Astrocyte (in vitro differentiated cells and primary cell): ENCODE measurements around the gene PCAT6. TPM values are rescaled to one million over a fixed set of nuclear protein-coding genes. Genes with fewer than 3 reads are reported as not detected.

Experiments used
- DNase-seq: peaks from one replicate; pipeline ENCODE4 v3.0.0-alpha.2; 2010; ENCODE audit warnings: low read depth
- FAIRE-seq: peaks from 2 replicates; lab custom pipeline; 2011; peaks lifted over from hg19 to GRCh38; lab: Jason Lieb, UNC
- H2AFZ ChIP-seq: 2 replicates; pipeline ENCODE4 v1.6.0; 2012; ENCODE audit warnings: low read depth, low read length, inconsistent platforms
- H3K27ac ChIP-seq: 2 replicates; pipeline ENCODE4 v1.5.1; 2011; ENCODE audit warnings: low read depth, low read length, inconsistent platforms
- H3K27me3 ChIP-seq: 2 replicates; pipeline ENCODE4 v1.6.0; 2011; ENCODE audit warnings: low read length, inconsistent platforms; ENCODE audit not compliant: insufficient read depth
- H3K36me3 ChIP-seq: 2 replicates; pipeline ENCODE4 v1.5.1; 2011; ENCODE audit warnings: low read length, inconsistent platforms; ENCODE audit not compliant: insufficient read depth
- H3K4me1 ChIP-seq: 2 replicates; pipeline ENCODE4 v1.5.1; 2011; ENCODE audit warnings: low read length, inconsistent platforms; ENCODE audit not compliant: insufficient read depth
- H3K4me2 ChIP-seq: 2 replicates; pipeline ENCODE4 v1.6.0; 2012; ENCODE audit warnings: low read length, inconsistent platforms
- H3K4me3 ChIP-seq: 2 replicates; pipeline ENCODE4 v1.5.1; 2011; ENCODE audit warnings: low read depth, mild to moderate bottlenecking, low read length, inconsistent platforms; ENCODE audit not compliant: insufficient read depth
- H3K79me2 ChIP-seq: 2 replicates; pipeline ENCODE4 v1.6.0; 2012; ENCODE audit warnings: mild to moderate bottlenecking, low read length, inconsistent platforms; ENCODE audit not compliant: insufficient read depth
- H3K9ac ChIP-seq: 2 replicates; pipeline ENCODE4 v1.6.0; 2012; ENCODE audit warnings: mild to moderate bottlenecking, low read length, inconsistent platforms
- H3K9me3 ChIP-seq: 2 replicates; pipeline ENCODE4 v1.5.1; 2012; ENCODE audit warnings: low read depth, mild to moderate bottlenecking, low read length, inconsistent platforms; ENCODE audit not compliant: insufficient read depth
- H4K20me1 ChIP-seq: 2 replicates; pipeline ENCODE4 v1.6.0; 2012; ENCODE audit warnings: low read length, inconsistent platforms; ENCODE audit not compliant: insufficient read depth
- H3K27ac Mint-ChIP-seq: one replicate; pipeline ENCODE4 v1.8.0; 2021; ENCODE audit warnings: mild to moderate bottlenecking, mixed read lengths; ENCODE audit not compliant: unreplicated experiment
- H3K27me3 Mint-ChIP-seq: one replicate; pipeline ENCODE4 v1.8.0; 2021; ENCODE audit warnings: low read depth, mixed read lengths; ENCODE audit not compliant: unreplicated experiment
- H3K36me3 Mint-ChIP-seq: one replicate; pipeline ENCODE4 v1.8.0; 2021; ENCODE audit warnings: low read depth, mixed read lengths; ENCODE audit not compliant: unreplicated experiment
- H3K4me1 Mint-ChIP-seq: one replicate; pipeline ENCODE4 v1.8.0; 2021; ENCODE audit warnings: low read depth, mixed read lengths; ENCODE audit not compliant: unreplicated experiment
- H3K4me3 Mint-ChIP-seq: one replicate; pipeline ENCODE4 v1.8.0; 2021; ENCODE audit warnings: mild to moderate bottlenecking, moderate library complexity, mixed read lengths; ENCODE audit not compliant: unreplicated experiment
- H3K9me3 Mint-ChIP-seq: one replicate; pipeline ENCODE4 v1.8.0; 2021; ENCODE audit warnings: mild to moderate bottlenecking, mixed read lengths; ENCODE audit not compliant: unreplicated experiment
- EZH2 ChIP-seq: IDR thresholded peaks from 2 replicates; pipeline ENCODE4 v1.6.1; 2012; ENCODE audit warnings: mild to moderate bottlenecking, low read length, inconsistent platforms; ENCODE audit not compliant: insufficient read depth
- total RNA-seq: library from RNA; stranded (reverse); gene quantifications from 2 replicates; pipeline ENCODE4 v1.2.1, GENCODE V29; 2021
- TF ChIP-seq, protein P1 (sequence below): IDR thresholded peaks from 2 replicates; pipeline ENCODE4 v1.5.1; 2011; ENCODE audit warnings: low read depth, mild to moderate bottlenecking, inconsistent platforms, low read length, moderate library complexity; ENCODE audit not compliant: insufficient read depth

Gene PCAT6
- total RNA-seq, 1 donor from 2014 or later: 5.7 TPM

DNA sequence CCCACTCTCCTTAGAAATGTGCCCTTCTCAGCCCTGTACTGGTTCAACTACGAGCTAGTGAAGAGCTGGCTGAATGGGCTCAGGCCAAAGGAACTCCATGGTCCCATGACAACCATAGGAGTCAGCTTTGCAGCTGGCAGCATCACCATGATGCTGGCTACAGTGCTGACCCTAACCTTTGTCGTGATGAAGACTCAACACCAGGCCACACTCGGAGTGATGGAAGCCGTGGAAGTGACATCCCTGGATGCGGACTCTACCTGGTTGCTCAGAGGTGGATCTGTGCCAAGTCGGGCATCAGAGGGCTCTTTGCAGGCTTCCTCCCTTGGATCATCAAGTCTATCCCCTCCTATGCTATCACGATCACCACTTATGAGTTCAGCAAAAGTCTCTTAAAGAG is 14.1 kb upstream of the PCAT6 start:
- no peak for FAIRE-seq
- H3K4me1 ChIP-seq: no peaks in the 10 kb centered on the region

DNA sequence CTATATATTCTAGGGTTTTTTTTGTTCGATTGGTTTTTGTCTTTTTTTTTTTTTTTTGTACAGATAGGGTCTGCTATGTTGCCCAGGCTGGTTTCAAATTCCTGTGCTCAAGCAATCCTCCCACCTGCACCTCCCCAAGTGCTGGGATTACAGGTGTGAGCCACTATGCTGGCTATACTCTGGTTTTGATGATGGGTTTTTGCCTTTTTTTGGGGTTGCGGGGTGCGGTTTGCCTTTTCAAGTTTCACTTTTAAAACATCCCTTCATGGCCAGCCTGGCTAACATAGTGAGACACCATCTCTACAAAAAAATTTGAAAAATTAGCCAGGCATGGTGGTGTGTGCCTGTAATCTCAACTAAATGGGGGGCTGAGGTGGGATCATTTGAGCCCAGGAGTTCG is 12.5 kb upstream of the PCAT6 start:
- Histone ChIP-seq H2AFZ (no peak overlapping the region), H3K27ac (no peak overlapping the region), H3K4me3 (no peak overlapping the region), H3K4me2 (no peak overlapping the region), H3K36me3 (no peaks in the 10 kb centered on the region), H3K9me3 (no peaks in the 10 kb centered on the region), H3K79me2 (peaks cover 100% of the 10 kb centered on the region), H3K27me3 (no peaks in the 10 kb centered on the region), H4K20me1 (peaks cover 99% of the 10 kb centered on the region), H3K9ac (no peak overlapping the region), H3K4me1 (peaks cover 4% of the 10 kb centered on the region)
- peaks cover 18% of the 10 kb centered on the region for H3K4me1 Mint-ChIP-seq
- H3K27ac Mint-ChIP-seq: no peak overlapping the region
- H3K27me3 Mint-ChIP-seq: no peaks in the 10 kb centered on the region
- FAIRE-seq (no peak), DNase-seq (no peak)
- H3K4me3 Mint-ChIP-seq: no peak overlapping the region
- no peaks in the 10 kb centered on the region for H3K9me3 Mint-ChIP-seq
- peaks cover 6% of the 10 kb centered on the region for H3K36me3 Mint-ChIP-seq
- TF ChIP-seq, protein P1, sequence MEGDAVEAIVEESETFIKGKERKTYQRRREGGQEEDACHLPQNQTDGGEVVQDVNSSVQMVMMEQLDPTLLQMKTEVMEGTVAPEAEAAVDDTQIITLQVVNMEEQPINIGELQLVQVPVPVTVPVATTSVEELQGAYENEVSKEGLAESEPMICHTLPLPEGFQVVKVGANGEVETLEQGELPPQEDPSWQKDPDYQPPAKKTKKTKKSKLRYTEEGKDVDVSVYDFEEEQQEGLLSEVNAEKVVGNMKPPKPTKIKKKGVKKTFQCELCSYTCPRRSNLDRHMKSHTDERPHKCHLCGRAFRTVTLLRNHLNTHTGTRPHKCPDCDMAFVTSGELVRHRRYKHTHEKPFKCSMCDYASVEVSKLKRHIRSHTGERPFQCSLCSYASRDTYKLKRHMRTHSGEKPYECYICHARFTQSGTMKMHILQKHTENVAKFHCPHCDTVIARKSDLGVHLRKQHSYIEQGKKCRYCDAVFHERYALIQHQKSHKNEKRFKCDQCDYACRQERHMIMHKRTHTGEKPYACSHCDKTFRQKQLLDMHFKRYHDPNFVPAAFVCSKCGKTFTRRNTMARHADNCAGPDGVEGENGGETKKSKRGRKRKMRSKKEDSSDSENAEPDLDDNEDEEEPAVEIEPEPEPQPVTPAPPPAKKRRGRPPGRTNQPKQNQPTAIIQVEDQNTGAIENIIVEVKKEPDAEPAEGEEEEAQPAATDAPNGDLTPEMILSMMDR: no peak
- no peak for TF ChIP-seq EZH2

More for the DNA sequence above, 14.1 kb upstream of the PCAT6 start:
- H3K79me2 ChIP-seq: peaks cover 100% of the 10 kb centered on the region
- TF ChIP-seq, protein P1: no peak
- no peak for TF ChIP-seq EZH2
- no peaks in the 10 kb centered on the region for H3K9me3 Mint-ChIP-seq
- no peaks in the 10 kb centered on the region for H3K27me3 ChIP-seq
- H3K27me3 Mint-ChIP-seq: no peaks in the 10 kb centered on the region
- no peak overlapping the region for H3K4me3 Mint-ChIP-seq
- H3K9ac ChIP-seq: no peak overlapping the region
- no peaks in the 10 kb centered on the region for H3K36me3 ChIP-seq
- H4K20me1 ChIP-seq: peaks cover 99% of the 10 kb centered on the region
- no peak overlapping the region for H3K27ac Mint-ChIP-seq
- H3K4me1 Mint-ChIP-seq: peaks cover 14% of the 10 kb centered on the region
- no peaks in the 10 kb centered on the region for H3K9me3 ChIP-seq
- no peak overlapping the region for H3K4me3 ChIP-seq
- peaks cover 6% of the 10 kb centered on the region for H3K36me3 Mint-ChIP-seq
- no peak overlapping the region for H3K27ac ChIP-seq
- H2AFZ ChIP-seq: no peak overlapping the region
- no peak for DNase-seq
- no peak overlapping the region for H3K4me2 ChIP-seq

DNA sequence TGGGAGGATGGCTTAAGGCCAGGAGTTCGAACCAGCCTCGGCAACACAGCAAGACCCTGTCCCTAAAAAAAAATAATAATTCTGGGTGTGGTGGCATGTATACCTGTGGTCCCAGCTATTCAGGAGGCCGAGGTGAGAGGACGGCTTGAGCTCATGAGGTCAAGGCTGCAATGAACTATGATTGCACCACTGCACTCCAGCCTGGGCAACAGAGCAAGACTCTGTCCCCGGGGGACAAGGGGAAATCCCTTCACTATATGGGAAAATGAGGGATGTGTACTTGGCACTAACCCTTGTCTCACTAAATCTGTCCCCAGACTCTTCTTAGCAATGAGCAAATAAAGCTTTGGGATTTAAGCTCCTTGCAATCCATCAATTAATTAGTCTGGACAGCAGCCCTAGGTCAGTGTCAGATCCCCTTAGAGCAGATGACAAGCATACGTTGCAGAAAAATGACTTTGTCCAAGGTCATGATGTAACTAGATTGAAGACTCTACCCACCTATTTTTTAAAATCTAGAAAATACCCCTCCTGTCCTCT is 11.9 kb upstream of the PCAT6 start:
- Mint-ChIP-seq H3K9me3 (no peaks in the 10 kb centered on the region), H3K27me3 (no peaks in the 10 kb centered on the region), H3K4me3 (no peak overlapping the region), H3K4me1 (peaks cover 21% of the 10 kb centered on the region), H3K36me3 (peaks cover 6% of the 10 kb centered on the region), H3K27ac (no peak overlapping the region)
- Histone ChIP-seq H3K9me3 (no peaks in the 10 kb centered on the region), H3K9ac (no peak overlapping the region), H3K4me2 (no peak overlapping the region), H4K20me1 (peaks cover 99% of the 10 kb centered on the region), H3K79me2 (peaks cover 100% of the 10 kb centered on the region), H3K27me3 (no peaks in the 10 kb centered on the region), H3K27ac (no peak overlapping the region), H3K36me3 (no peaks in the 10 kb centered on the region), H3K4me3 (no peak overlapping the region), H3K4me1 (peaks cover 8% of the 10 kb centered on the region), H2AFZ (no peak overlapping the region)
- DNase-seq: no peak
- no peak for TF ChIP-seq EZH2
- TF ChIP-seq, protein P1: no peak
- FAIRE-seq: no peak
